Kidney (tissue), 14 donors: ENCODE measurements around the gene IGF1R. TPM values are rescaled to one million over a fixed set of nuclear protein-coding genes. Genes with fewer than 3 reads are reported as not detected.

ENCODE experiments used
- DNase-seq, 5 donors: peaks; one replicate each; pipeline ENCODE4 v3.0.0-alpha.2; 2013 to 2020
- FAIRE-seq: peaks from 2 replicates; lab custom pipeline; 2012; peaks lifted over from hg19 to GRCh38; lab: Jason Lieb, UNC
- H3K27ac ChIP-seq, 2 donors: one replicate each; pipeline ENCODE4 v1.7.0; 2013; ENCODE audit warnings: low read depth in 2 of 2, low read length in 2 of 2, inconsistent platforms in 1 of 2
- H3K27me3 ChIP-seq: one replicate; pipeline ENCODE4 v1.7.1; 2013; ENCODE audit warnings: low read length, inconsistent platforms; ENCODE audit not compliant: control insufficient read depth, insufficient read depth
- H3K36me3 ChIP-seq, 3 donors: one replicate each; pipeline versions ENCODE4 v1.7.0 to v1.7.1; 2013; ENCODE audit warnings: low read length in 3 of 3, control low read depth in 1 of 3, inconsistent platforms in 1 of 3; ENCODE audit not compliant: insufficient read depth in 3 of 3, control insufficient read depth in 2 of 3
- H3K4me1 ChIP-seq, 3 donors: one replicate each; pipeline versions ENCODE4 v1.7.0 to v1.7.1; 2013; ENCODE audit warnings: low read length in 3 of 3, inconsistent platforms in 1 of 3, low read depth in 1 of 3; ENCODE audit not compliant: control insufficient read depth in 2 of 3, insufficient read depth in 2 of 3
- H3K4me3 ChIP-seq, 3 donors: one replicate each; pipeline versions ENCODE4 v1.7.0 to v1.8.1; 2013; ENCODE audit warnings: low read length in 3 of 3, control low read depth in 1 of 3, inconsistent platforms in 1 of 3
- H3K9ac ChIP-seq, 3 donors: one replicate each; pipeline versions ENCODE4 v1.7.0 to v1.7.1; 2013; ENCODE audit warnings: low read length in 3 of 3, control low read depth in 1 of 3, inconsistent platforms in 1 of 3
- H3K9me3 ChIP-seq, 3 donors: one replicate each; pipeline versions ENCODE4 v1.7.0 to v1.7.1; 2013; ENCODE audit warnings: low read length in 3 of 3, control low read depth in 1 of 3, inconsistent platforms in 1 of 3; ENCODE audit not compliant: control insufficient read depth in 2 of 3, insufficient read depth in 1 of 3
- CTCF ChIP-seq: IDR thresholded peaks from 3 replicates; pipeline ENCODE4 v1.5.1; 2012; ENCODE audit warnings: mild to moderate bottlenecking, moderate library complexity, borderline replicate concordance; ENCODE audit not compliant: insufficient read depth; ENCODE audit errors: extremely low read depth
- intact Hi-C: fragments of 100-400 bp; cut with DNase I; formaldehyde crosslinking; loops from one replicate; pipeline ENCODE4 v1.11.1; 2022
- polyA plus RNA-seq: library from polyadenylated mRNA; stranded (reverse); fragments of 350-450 nt; fragmentation: Illumina TruSeq; extraction: RNeasy Lipid Tissue Mini Kit (QIAGEN cat#74804); gene quantifications from one replicate; pipeline ENCODE4 v1.2.3, GENCODE V29; 2014; ENCODE audit warnings: low read depth, low replicate concordance; ENCODE audit not compliant: insufficient read depth
- total RNA-seq: library from RNA; stranded (reverse); fragmentation: NEBNext Ultra II Directional; extraction: Animal tissue kit (Norgen Biotek cat#: 25700); gene quantifications from one replicate; pipeline ENCODE4 v1.2.1, GENCODE V29; 2021
- donor health status: control.
- donor health status: control.
- donor health status: control.
- donor health status: control.
- donor health status: control.
- donor health status: DM: yes; HTN: yes; CAD: no.
- donor health status: Normal renal cell carcinoma (clear cell type).

IGF1R gene
- total and polyA plus RNA-seq, 2 donors from 2014 or later, result 6.5 to 73.2 TPM

DNA sequence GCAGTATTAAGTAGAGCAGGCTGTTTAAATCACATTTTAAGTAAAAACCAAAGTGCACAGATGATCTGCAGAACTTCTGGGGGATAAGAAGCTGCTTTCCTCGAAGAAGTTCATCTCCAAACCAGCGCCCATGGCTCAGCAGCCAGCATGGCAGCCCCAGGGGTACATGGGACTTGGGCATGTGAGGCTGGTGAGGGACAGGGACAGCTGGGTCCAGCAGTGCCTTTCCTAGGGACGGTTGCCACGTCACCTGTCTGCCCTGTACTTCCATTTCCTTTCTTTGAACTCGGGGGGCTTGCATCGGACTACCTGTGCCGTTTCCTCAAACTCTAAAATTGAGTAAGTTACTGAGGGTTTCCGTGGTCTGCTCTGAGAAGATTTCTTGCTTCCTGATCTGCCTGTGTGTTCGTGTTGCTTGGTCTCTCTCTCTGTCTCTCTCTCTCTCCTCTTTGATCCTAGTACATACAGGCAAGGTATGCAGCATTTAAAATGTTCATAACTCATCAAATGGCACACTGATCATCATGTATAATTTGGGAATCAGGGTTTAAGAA is 67.6 kb downstream of the IGF1R start:
- no peak overlapping the region for H3K4me3 ChIP-seq
- intact Hi-C loops, result no loop called here
- H3K36me3 ChIP-seq, result peaks cover 0 to 7% (median 2%) of the 10 kb centered on the region in 3 donors
- H3K4me1 ChIP-seq, result peaks cover 0 to 26% (median 13%) of the 10 kb centered on the region in 3 donors
- no peak for TF ChIP-seq CTCF
- DNase-seq, result no peak
- FAIRE-seq, result no peak
- no peak overlapping the region for H3K27ac ChIP-seq
- H3K9me3 ChIP-seq, result peaks cover 0 to 4% (median 0%) of the 10 kb centered on the region in 3 donors
- H3K9ac ChIP-seq, result no peak overlapping the region
- no peaks in the 10 kb centered on the region for H3K27me3 ChIP-seq

GRCh38 chr15:98717371-98717770 is 69.0 kb downstream of the IGF1R start:
- peaks cover 0 to 22% (median 13%) of the 10 kb centered on the region in 3 donors for H3K4me1 ChIP-seq
- FAIRE-seq, result no peak
- intact Hi-C loops, result no loop called here

DNA sequence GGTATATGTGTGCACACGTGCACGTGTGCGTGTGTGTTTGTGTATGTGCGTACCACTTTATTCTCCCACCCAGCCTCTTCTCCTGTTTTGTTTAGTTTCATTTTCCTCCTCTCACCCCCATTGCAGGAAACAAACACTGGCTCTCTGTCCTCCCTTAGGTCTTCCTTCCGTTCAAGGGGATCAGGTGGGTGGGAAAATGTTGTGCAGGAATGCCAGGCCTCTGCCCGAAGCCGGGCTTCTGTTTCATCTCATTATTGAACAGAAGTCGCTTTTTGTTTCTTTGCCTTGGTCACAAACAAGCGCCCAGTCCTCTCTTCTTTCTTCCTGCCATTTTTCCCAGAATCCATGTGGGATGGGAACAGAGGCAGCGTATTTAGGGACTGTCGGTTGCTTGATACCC is 69.6 kb downstream of the IGF1R start:
- intact Hi-C loops, result no loop called here
- no peak overlapping the region for H3K9ac ChIP-seq
- H3K9me3 ChIP-seq, result no peaks in the 10 kb centered on the region
- peaks cover 0 to 22% (median 13%) of the 10 kb centered on the region in 3 donors for H3K4me1 ChIP-seq
- TF ChIP-seq CTCF, result no peak
- FAIRE-seq (no peak), DNase-seq (peak in 1 of 5 donors; percentile 46)
- no peaks in the 10 kb centered on the region for H3K36me3 ChIP-seq
- no peak overlapping the region for H3K4me3 ChIP-seq
- no peaks in the 10 kb centered on the region for H3K27me3 ChIP-seq
- H3K27ac ChIP-seq, result no peak overlapping the region

More at GRCh38 chr15:98717371-98717770, 69.0 kb downstream of the IGF1R start:
- no peak for TF ChIP-seq CTCF
- no peaks in the 10 kb centered on the region for H3K27me3 ChIP-seq
- no peak for DNase-seq
- no peak overlapping the region for H3K9ac ChIP-seq
- H3K36me3 ChIP-seq, result no peaks in the 10 kb centered on the region
- H3K27ac ChIP-seq, result no peak overlapping the region
- no peak overlapping the region for H3K4me3 ChIP-seq
- no peaks in the 10 kb centered on the region for H3K9me3 ChIP-seq
